Measurements from ENCODE around the gene KHNYN. TPM values are rescaled to one million over a fixed set of nuclear protein-coding genes. Genes with fewer than 3 reads are reported as not detected.
"Not testable (repeated sequence)": the region's sequence is repeated elsewhere in the genome, so short reads cannot be mapped to it uniquely, and the experiment has no call there.

The KHNYN gene
- total RNA-seq, 2 experiments from 2014 or later = 50.8 to 57.5 TPM

DNA sequence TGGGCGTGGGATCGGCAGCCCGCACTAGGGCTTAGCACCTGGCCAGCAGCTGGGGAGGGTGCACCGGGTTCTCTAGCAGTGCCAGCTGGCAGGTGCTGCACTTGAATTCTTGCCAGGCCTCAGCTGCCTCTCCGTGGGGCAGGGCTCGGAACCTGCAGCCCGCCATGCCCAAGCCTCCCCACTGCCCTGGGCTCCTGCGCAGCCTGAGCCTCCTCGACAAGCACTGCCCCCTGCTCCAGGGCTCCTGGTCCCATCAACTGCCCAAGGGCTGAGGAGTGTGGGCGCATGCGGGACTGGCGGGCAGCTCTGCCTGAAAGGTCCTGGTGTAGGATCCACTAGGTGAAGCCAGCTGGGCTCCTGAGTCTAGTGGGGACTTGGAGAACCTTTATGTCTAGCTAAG, 43.5 kb downstream of the KHNYN start:
- Histone ChIP-seq H4K20me1 (ENCODE audit: insufficient read depth, low read length) (no peaks in the 10 kb centered on the region), H3K9me3 (ENCODE audit: low read length) (no peaks in the 10 kb centered on the region), H3K9me2 (ENCODE audit: insufficient read depth, low read length) (no peaks in the 10 kb centered on the region), H3K79me2 (ENCODE audit: insufficient read depth, low read depth, low read length) (no peaks in the 10 kb centered on the region), H3K4me3 (ENCODE audit: low read depth, low read length, poor library complexity, severe bottlenecking) (no peak overlapping the region), H3K36me3 (ENCODE audit: insufficient read depth, low read length) (no peaks in the 10 kb centered on the region), H3K4me2 (ENCODE audit: low read length) (no peak overlapping the region), H2AFZ (ENCODE audit: low read length) (no peak overlapping the region), H3K27ac (ENCODE audit: low read depth, low read length, poor library complexity, severe bottlenecking) (no peak overlapping the region), H3K4me1 (ENCODE audit: insufficient read depth, low read length, poor library complexity, severe bottlenecking) (no peaks in the 10 kb centered on the region)
- CTCF ChIA-PET (ENCODE audit: unreplicated experiment) = no interaction called here
- DNase-seq (ENCODE audit: low spot score) = no peak
- intact Hi-C loops (cut with micrococcal nuclease; ENCODE audit: unreplicated experiment) = no loop called here
- POLR2A ChIA-PET = no interaction called here
- TF ChIP-seq, protein P1, sequence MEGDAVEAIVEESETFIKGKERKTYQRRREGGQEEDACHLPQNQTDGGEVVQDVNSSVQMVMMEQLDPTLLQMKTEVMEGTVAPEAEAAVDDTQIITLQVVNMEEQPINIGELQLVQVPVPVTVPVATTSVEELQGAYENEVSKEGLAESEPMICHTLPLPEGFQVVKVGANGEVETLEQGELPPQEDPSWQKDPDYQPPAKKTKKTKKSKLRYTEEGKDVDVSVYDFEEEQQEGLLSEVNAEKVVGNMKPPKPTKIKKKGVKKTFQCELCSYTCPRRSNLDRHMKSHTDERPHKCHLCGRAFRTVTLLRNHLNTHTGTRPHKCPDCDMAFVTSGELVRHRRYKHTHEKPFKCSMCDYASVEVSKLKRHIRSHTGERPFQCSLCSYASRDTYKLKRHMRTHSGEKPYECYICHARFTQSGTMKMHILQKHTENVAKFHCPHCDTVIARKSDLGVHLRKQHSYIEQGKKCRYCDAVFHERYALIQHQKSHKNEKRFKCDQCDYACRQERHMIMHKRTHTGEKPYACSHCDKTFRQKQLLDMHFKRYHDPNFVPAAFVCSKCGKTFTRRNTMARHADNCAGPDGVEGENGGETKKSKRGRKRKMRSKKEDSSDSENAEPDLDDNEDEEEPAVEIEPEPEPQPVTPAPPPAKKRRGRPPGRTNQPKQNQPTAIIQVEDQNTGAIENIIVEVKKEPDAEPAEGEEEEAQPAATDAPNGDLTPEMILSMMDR (conservative IDR thresholded peaks at IDR 0.05; ENCODE audit: low read length) = no peak
- no peak for TF ChIP-seq EZH2phosphoT487 (IDR thresholded peaks at IDR 0.05; ENCODE audit: borderline replicate concordance, low read depth, low read length)
- no TSS peak for BruUV-seq (replicated peaks)

DNA sequence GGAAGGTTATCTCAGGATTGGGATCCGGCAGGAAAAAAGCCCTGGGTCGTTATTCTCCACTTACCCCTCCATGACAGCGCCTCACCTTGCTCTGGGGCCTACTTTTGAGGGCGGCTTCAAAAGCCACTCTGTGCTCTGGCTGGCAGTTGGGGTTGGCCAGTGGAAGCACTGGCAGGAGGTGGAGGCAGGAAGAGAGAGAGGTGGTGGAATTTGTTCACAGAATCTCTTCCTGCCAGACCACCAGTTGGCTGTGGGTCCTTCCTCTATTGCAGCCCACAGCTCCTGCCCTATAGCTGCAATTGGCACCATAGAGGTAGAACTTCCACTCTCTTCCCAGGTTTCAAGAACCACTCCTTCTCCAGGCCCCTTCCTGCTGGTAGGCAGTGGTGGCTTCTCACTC, 45.5 kb downstream of the KHNYN start:
- Histone ChIP-seq H3K4me3 (ENCODE audit: low read depth, low read length, poor library complexity, severe bottlenecking) (no peak overlapping the region), H3K27ac (ENCODE audit: low read depth, low read length, poor library complexity, severe bottlenecking) (no peak overlapping the region), H3K79me2 (ENCODE audit: insufficient read depth, low read depth, low read length) (no peaks in the 10 kb centered on the region), H3K36me3 (ENCODE audit: insufficient read depth, low read length) (no peaks in the 10 kb centered on the region), H4K20me1 (ENCODE audit: insufficient read depth, low read length) (no peaks in the 10 kb centered on the region), H2AFZ (ENCODE audit: low read length) (no peak overlapping the region), H3K9me2 (ENCODE audit: insufficient read depth, low read length) (no peaks in the 10 kb centered on the region), H3K4me1 (ENCODE audit: insufficient read depth, low read length, poor library complexity, severe bottlenecking) (no peaks in the 10 kb centered on the region), H3K4me2 (ENCODE audit: low read length) (no peak overlapping the region), H3K9me3 (ENCODE audit: low read length) (no peaks in the 10 kb centered on the region)
- no TSS peak for BruUV-seq (replicated peaks)
- POLR2A ChIA-PET = interaction anchor here (1.1 to 1.5 kb wide), 2 partner anchors 10 to 192 kb away, joined by 3 read pairs; no protein-coding TSS in a partner anchor
- intact Hi-C loops (cut with micrococcal nuclease; ENCODE audit: unreplicated experiment) = no loop called here
- DNase-seq (ENCODE audit: low spot score) = no peak
- CTCF ChIA-PET (ENCODE audit: unreplicated experiment) = no interaction called here
- TF ChIP-seq, protein P1 (conservative IDR thresholded peaks at IDR 0.05; ENCODE audit: low read length) = no peak
- no peak for TF ChIP-seq EZH2phosphoT487 (IDR thresholded peaks at IDR 0.05; ENCODE audit: borderline replicate concordance, low read depth, low read length)

DNA sequence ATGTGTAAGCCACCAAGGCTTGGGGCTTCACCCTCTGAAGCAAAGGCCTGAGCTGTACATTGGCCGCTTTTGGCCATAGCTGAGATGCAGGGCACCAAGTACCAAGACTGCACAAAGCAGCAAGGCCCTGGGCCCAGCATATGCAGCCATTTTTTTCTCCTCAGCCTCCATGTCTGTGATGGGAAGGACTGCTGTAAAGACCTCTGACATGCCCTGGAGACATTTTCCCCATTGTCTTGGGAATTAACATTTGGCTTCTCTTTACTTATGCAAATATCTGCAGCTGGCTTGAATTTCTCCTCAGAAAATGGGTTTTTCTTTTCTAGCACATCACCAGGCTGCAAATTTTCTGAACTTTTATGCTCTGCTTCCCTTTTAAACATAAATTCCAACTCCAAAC, 50.2 kb downstream of the KHNYN start:
- CTCF ChIA-PET (ENCODE audit: unreplicated experiment); H3K9me2 ChIP-seq (ENCODE audit: insufficient read depth, low read length); H3K27ac ChIP-seq (ENCODE audit: low read depth, low read length, poor library complexity, severe bottlenecking); DNase-seq (ENCODE audit: low spot score); H3K79me2 ChIP-seq (ENCODE audit: insufficient read depth, low read depth, low read length); H3K4me2 ChIP-seq (ENCODE audit: low read length); H3K9me3 ChIP-seq (ENCODE audit: low read length); intact Hi-C loops (cut with micrococcal nuclease; ENCODE audit: unreplicated experiment); H3K4me3 ChIP-seq (ENCODE audit: low read depth, low read length, poor library complexity, severe bottlenecking); BruUV-seq (replicated peaks); H3K4me1 ChIP-seq (ENCODE audit: insufficient read depth, low read length, poor library complexity, severe bottlenecking); H3K36me3 ChIP-seq (ENCODE audit: insufficient read depth, low read length); H4K20me1 ChIP-seq (ENCODE audit: insufficient read depth, low read length); H2AFZ ChIP-seq (ENCODE audit: low read length); POLR2A ChIA-PET: not testable (repeated sequence)
